HepG2 (cell line): ENCODE measurements around the gene PMEL. TPM values are rescaled to one million over a fixed set of nuclear protein-coding genes. Genes with fewer than 3 reads are reported as not detected.

Experiments
- CCAR2 ChIP-seq: fragments of 200-400 bp; formaldehyde crosslinking; optimal IDR thresholded peaks from 2 replicates; pipeline ENCODE3; 2018; ENCODE audit warnings: low read depth, mild to moderate bottlenecking, low read length, moderate library complexity
- KDM3A ChIP-seq: IDR thresholded peaks from 2 replicates; pipeline ENCODE4 v1.6.1; 2018; ENCODE audit warnings: low read depth, missing compliant biosample characterization
- NPAS2 ChIP-seq: sonication (generic); formaldehyde crosslinking; IDR thresholded peaks from 2 replicates; pipeline ENCODE4 v1.8.0; 2022; ENCODE audit warnings: mild to moderate bottlenecking, missing genetic modification reagents, borderline replicate concordance
- SYNCRIP ChIP-seq: fragments of 200-400 bp; formaldehyde crosslinking; IDR thresholded peaks from 2 replicates; pipeline ENCODE4 v1.6.1; 2018; ENCODE audit warnings: mild to moderate bottlenecking, low read depth, low read length; ENCODE audit not compliant: insufficient read depth
- TBX3 ChIP-seq: fragments of 450-650 bp; IDR thresholded peaks from 2 replicates; pipeline ENCODE4 v1.6.1; 2017; ENCODE audit warnings: antibody characterized with exemption, mild to moderate bottlenecking, inconsistent platforms, borderline replicate concordance
- TERF1 ChIP-seq: sonication (generic); formaldehyde crosslinking; IDR thresholded peaks from 2 replicates; pipeline ENCODE4 v1.8.0; 2022; ENCODE audit warnings: mild to moderate bottlenecking, missing genetic modification reagents, moderate library complexity
- ZNF563 ChIP-seq: sonication (generic); formaldehyde crosslinking; IDR thresholded peaks from 2 replicates; pipeline ENCODE4 v1.8.0; 2022; ENCODE audit warnings: mild to moderate bottlenecking, moderate library complexity, missing genetic modification reagents
- ZSCAN20 ChIP-seq: sonication (generic); formaldehyde crosslinking; IDR thresholded peaks from 2 replicates; pipeline ENCODE4 v1.4.0; 2020; ENCODE audit warnings: missing genetic modification reagents, mild to moderate bottlenecking, borderline replicate concordance
- polyA plus RNA-seq, 8 experiments: library from polyadenylated mRNA; depleted of rRNA in 3 of 8; stranded (reverse) in 7 of 8; unstranded in 1 of 8; fragments of >200 nt; fragmentation: Illumina TruSeq in 4 of 8; extraction: Trizol in 4 of 8; gene quantifications; 2 replicates each; pipeline versions ENCODE4 v1.2.1 to v1.2.3, GENCODE V29; 2011 to 2016; ENCODE audit warnings: low read depth in 4 of 8, missing spikeins in 1 of 8, mixed read lengths in 1 of 8; ENCODE audit not compliant: insufficient read depth in 1 of 8
- total RNA-seq, 5 experiments: library from RNA; depleted of rRNA; stranded (reverse); fragments of >200 nt; fragmentation: Illumina TruSeq; extraction: Trizol; gene quantifications; 2 replicates each; pipeline ENCODE4 v1.2.3, GENCODE V29; 2016; ENCODE audit warnings: low read depth in 1 of 5
- TF ChIP-seq, protein P1 (sequence below): sonication (generic); formaldehyde crosslinking; IDR thresholded peaks from 2 replicates; pipeline ENCODE4 v1.4.0; 2020; ENCODE audit warnings: missing genetic modification reagents, borderline replicate concordance
- TF ChIP-seq, protein P2 (sequence below): sonication (generic); formaldehyde crosslinking; IDR thresholded peaks from 2 replicates; pipeline ENCODE4 v1.9.0; 2021; ENCODE audit warnings: mild to moderate bottlenecking, missing genetic modification reagents

PMEL gene
- total and polyA plus RNA-seq, 2 of the 13 experiments (the other 11 are each of a cell fraction or from before 2014, with no cell fraction given): 0.49 to 3.3 TPM

- TF ChIP-seq NPAS2 (no peak), CCAR2 (no peak), TBX3 (peak; percentile 58; the same call in 1 of the 2 replicates), SYNCRIP (no peak), ZSCAN20 (no peak), TERF1 (CRISPR knock-in tag) (no peak), KDM3A (CRISPR knock-in tag) (no peak), ZNF563 (CRISPR knock-in tag) (peak; percentile 80; the same call in 1 of the 2 replicates)
- TF ChIP-seq, protein P1, sequence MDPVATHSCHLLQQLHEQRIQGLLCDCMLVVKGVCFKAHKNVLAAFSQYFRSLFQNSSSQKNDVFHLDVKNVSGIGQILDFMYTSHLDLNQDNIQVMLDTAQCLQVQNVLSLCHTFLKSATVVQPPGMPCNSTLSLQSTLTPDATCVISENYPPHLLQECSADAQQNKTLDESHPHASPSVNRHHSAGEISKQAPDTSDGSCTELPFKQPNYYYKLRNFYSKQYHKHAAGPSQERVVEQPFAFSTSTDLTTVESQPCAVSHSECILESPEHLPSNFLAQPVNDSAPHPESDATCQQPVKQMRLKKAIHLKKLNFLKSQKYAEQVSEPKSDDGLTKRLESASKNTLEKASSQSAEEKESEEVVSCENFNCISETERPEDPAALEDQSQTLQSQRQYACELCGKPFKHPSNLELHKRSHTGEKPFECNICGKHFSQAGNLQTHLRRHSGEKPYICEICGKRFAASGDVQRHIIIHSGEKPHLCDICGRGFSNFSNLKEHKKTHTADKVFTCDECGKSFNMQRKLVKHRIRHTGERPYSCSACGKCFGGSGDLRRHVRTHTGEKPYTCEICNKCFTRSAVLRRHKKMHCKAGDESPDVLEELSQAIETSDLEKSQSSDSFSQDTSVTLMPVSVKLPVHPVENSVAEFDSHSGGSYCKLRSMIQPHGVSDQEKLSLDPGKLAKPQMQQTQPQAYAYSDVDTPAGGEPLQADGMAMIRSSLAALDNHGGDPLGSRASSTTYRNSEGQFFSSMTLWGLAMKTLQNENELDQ (CRISPR knock-in tag): no peak
- TF ChIP-seq, protein P2, sequence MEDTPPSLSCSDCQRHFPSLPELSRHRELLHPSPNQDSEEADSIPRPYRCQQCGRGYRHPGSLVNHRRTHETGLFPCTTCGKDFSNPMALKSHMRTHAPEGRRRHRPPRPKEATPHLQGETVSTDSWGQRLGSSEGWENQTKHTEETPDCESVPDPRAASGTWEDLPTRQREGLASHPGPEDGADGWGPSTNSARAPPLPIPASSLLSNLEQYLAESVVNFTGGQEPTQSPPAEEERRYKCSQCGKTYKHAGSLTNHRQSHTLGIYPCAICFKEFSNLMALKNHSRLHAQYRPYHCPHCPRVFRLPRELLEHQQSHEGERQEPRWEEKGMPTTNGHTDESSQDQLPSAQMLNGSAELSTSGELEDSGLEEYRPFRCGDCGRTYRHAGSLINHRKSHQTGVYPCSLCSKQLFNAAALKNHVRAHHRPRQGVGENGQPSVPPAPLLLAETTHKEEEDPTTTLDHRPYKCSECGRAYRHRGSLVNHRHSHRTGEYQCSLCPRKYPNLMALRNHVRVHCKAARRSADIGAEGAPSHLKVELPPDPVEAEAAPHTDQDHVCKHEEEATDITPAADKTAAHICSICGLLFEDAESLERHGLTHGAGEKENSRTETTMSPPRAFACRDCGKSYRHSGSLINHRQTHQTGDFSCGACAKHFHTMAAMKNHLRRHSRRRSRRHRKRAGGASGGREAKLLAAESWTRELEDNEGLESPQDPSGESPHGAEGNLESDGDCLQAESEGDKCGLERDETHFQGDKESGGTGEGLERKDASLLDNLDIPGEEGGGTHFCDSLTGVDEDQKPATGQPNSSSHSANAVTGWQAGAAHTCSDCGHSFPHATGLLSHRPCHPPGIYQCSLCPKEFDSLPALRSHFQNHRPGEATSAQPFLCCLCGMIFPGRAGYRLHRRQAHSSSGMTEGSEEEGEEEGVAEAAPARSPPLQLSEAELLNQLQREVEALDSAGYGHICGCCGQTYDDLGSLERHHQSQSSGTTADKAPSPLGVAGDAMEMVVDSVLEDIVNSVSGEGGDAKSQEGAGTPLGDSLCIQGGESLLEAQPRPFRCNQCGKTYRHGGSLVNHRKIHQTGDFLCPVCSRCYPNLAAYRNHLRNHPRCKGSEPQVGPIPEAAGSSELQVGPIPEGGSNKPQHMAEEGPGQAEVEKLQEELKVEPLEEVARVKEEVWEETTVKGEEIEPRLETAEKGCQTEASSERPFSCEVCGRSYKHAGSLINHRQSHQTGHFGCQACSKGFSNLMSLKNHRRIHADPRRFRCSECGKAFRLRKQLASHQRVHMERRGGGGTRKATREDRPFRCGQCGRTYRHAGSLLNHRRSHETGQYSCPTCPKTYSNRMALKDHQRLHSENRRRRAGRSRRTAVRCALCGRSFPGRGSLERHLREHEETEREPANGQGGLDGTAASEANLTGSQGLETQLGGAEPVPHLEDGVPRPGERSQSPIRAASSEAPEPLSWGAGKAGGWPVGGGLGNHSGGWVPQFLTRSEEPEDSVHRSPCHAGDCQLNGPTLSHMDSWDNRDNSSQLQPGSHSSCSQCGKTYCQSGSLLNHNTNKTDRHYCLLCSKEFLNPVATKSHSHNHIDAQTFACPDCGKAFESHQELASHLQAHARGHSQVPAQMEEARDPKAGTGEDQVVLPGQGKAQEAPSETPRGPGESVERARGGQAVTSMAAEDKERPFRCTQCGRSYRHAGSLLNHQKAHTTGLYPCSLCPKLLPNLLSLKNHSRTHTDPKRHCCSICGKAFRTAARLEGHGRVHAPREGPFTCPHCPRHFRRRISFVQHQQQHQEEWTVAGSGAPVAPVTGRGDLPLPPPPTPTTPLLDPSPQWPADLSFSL: no peak
These were observed 7.9 kb upstream of the PMEL start, which contains the start of gene RAB5B (continued) for GRCh38 chr12:55973599-55974307.
